ENCODE results near the gene HTATIP2. TPM values are rescaled to one million over a fixed set of nuclear protein-coding genes. Genes with fewer than 3 reads are reported as not detected.

The HTATIP2 gene
- total RNA-seq: 10 to 100 TPM; 39.3 to 40.5 TPM

GRCh38 chr11:20363500-20364340 is at the start of gene HTATIP2:
HTATIP2 (plus strand) TSS chr11:20363714; CDS start chr11:20364238, 524 bp downstream.

GRCh38 chr11:20387261-20388095 is 24.0 kb downstream of the HTATIP2 start, which contains the start of gene PRMT3:
PRMT3 (plus strand) TSS chr11:20387716; CDS start chr11:20387747, 31 bp downstream.

Other genes with a start within 250 kb of the HTATIP2 start
- not detected for gene DBX1, start 203.2 kb upstream of the HTATIP2 start, total RNA-seq
- gene PRMT3, start 24.0 kb downstream of the HTATIP2 start, total RNA-seq: 10 to 100 TPM; 14.4 to 15.4 TPM
- gene SLC6A5, start 235.9 kb downstream of the HTATIP2 start, total RNA-seq: not detected